Tibial artery (tissue), 4 donors: ENCODE data around the gene TES.
"Not testable (repeated sequence)": the region's sequence is repeated elsewhere in the genome, so short reads cannot be mapped to it uniquely, and the experiment has no call there.

Source experiments
- DNase-seq, 2 donors: peaks; one replicate each; pipeline ENCODE4 v3.0.0-alpha.2; 2019
- H3K27ac ChIP-seq, 2 donors: fragments of 200-600 bp; sonication (generic) in 1 of 2; 1 replicate in 1 of 2; 2 replicates in 1 of 2; pipeline ENCODE4 v1.5.1; 2018 to 2019; ENCODE audit warnings: mild to moderate bottlenecking in 1 of 2
- H3K27me3 ChIP-seq, 2 donors: fragments of 200-600 bp; sonication (generic) in 1 of 2; one replicate each; pipeline versions ENCODE4 v1.5.1 to v1.6.0; 2016 to 2019
- H3K36me3 ChIP-seq, 3 donors: fragments of 200-600 bp; sonication (generic) in 2 of 3; one replicate each; pipeline ENCODE4 v1.5.1; 2016 to 2019; ENCODE audit warnings: mild to moderate bottlenecking in 2 of 3
- H3K4me1 ChIP-seq, 4 donors: fragments of 200-600 bp; sonication (generic) in 2 of 4; 1 replicate in 3 of 4; 2 replicates in 1 of 4; pipeline ENCODE4 v1.5.1; 2016 to 2019
- H3K4me3 ChIP-seq, 2 donors: fragments of 200-600 bp; sonication (generic) in 1 of 2; 1 replicate in 1 of 2; 2 replicates in 1 of 2; pipeline ENCODE4 v1.5.1; 2018 to 2019; ENCODE audit warnings: mild to moderate bottlenecking in 2 of 2
- H3K9me3 ChIP-seq, 3 donors: fragments of 200-600 bp; sonication (generic) in 1 of 3; one replicate each; pipeline ENCODE4 v1.5.1; 2016 to 2019
- CTCF ChIP-seq, 2 experiments: fragments of 200-600 bp in 1 of 2; fragments of 450-650 bp in 1 of 2; IDR thresholded peaks; one replicate each; pipeline ENCODE4 v1.5.1; 2017 to 2019; ENCODE audit warnings: antibody characterized with exemption in 2 of 2, mild to moderate bottlenecking in 1 of 2, moderate library complexity in 1 of 2
- intact Hi-C: fragments of 100-400 bp; cut with DNase I; formaldehyde crosslinking; loops from one replicate; pipeline ENCODE4 v1.15.0; 2023; ENCODE audit warnings: low total_unique reads

Gene TES

DNA sequence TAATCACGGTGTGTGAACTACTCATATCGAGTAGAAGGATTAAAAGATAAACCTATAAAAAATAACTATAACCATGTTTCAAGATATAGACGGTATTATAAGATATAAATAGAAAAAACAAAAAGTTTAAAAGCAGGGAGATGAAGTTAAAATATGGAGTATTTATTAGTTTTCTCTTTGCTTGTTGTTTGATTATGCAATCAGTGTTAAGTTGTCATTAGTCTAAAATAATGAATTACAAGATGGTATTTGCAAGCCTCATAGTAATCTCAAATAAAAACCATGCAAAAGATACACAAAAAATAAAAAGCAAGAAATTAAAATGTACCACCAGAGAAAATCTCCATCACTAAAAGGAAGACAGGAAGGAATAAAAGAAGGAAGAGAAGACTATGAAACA, 83.3 kb downstream of the TES start:
- no peaks in the 10 kb centered on the region for H3K36me3 ChIP-seq
- DNase-seq: no peak
- H3K4me3 ChIP-seq: no peak overlapping the region
- H3K27me3 ChIP-seq: no peaks in the 10 kb centered on the region
- peaks cover 0 to 5% (median 0%) of the 10 kb centered on the region in 3 donors for H3K9me3 ChIP-seq
- intact Hi-C loops: no loop called here
- H3K27ac ChIP-seq: no peak overlapping the region
- no peak for TF ChIP-seq CTCF (IDR thresholded peaks at IDR 0.05)
- no peaks in the 10 kb centered on the region for H3K4me1 ChIP-seq

GRCh38 chr7:116295903-116296302, 85.6 kb downstream of the TES start:
- intact Hi-C loops, DNase-seq: not testable (repeated sequence)

DNA sequence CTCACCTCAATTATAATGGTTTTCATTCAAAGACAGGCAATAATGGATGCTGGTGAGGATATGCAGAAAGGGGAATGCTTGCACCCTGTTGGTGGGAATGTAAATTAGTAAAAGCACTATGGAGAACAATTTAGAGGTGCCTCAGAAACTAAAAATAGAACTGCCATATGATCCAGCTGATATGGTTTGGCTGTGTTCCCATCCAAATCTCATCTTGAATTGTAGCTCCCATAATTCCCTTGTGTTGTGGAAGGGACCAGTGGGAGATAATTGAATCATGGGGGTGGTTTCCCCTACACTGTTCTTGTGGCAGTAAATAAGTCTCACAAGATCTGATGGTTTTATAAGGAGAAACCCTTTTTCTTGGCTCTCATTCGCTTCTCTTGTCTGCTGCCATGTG, 87.7 kb downstream of the TES start:
- intact Hi-C loops: no loop called here
- H3K9me3 ChIP-seq: peaks cover 0 to 5% (median 0%) of the 10 kb centered on the region in 3 donors
- no peak for TF ChIP-seq CTCF (IDR thresholded peaks at IDR 0.05)
- no peak overlapping the region for H3K27ac ChIP-seq
- no peaks in the 10 kb centered on the region for H3K36me3 ChIP-seq
- no peak overlapping the region for H3K4me3 ChIP-seq
- DNase-seq: no peak
- no peaks in the 10 kb centered on the region for H3K27me3 ChIP-seq
- no peaks in the 10 kb centered on the region for H3K4me1 ChIP-seq

More at GRCh38 chr7:116295903-116296302, 85.6 kb downstream of the TES start:
- not testable (repeated sequence) for H3K9me3 ChIP-seq, H3K4me3 ChIP-seq, H3K27me3 ChIP-seq, H3K4me1 ChIP-seq, H3K27ac ChIP-seq, H3K36me3 ChIP-seq

DNA sequence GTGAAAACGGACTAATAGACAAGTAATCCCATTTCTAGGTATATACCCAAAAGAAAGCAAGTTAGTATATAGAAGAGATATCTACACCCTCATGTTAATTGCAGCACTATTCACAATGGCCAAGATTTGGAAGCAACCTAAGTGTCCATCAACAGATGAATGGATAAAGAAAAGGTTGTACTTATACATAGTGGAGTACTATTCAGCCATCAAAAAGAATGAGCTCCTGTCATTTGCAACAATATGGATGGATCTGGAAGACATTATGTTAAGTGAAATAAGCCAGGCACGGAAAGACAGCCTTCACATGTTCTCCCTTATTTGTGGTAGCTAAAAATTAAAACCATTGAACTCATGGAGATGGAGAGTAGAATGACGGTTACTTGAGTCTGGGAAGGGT, 88.2 kb downstream of the TES start:
- H3K9me3 ChIP-seq: peaks cover 0 to 5% (median 0%) of the 10 kb centered on the region in 3 donors
- H3K4me3 ChIP-seq: no peak overlapping the region
- no peak for DNase-seq
- H3K36me3 ChIP-seq: no peaks in the 10 kb centered on the region
- TF ChIP-seq CTCF (IDR thresholded peaks at IDR 0.05): no peak
- H3K27me3 ChIP-seq: no peaks in the 10 kb centered on the region
- no peaks in the 10 kb centered on the region for H3K4me1 ChIP-seq
- intact Hi-C loops: no loop called here
- H3K27ac ChIP-seq: no peak overlapping the region

DNA sequence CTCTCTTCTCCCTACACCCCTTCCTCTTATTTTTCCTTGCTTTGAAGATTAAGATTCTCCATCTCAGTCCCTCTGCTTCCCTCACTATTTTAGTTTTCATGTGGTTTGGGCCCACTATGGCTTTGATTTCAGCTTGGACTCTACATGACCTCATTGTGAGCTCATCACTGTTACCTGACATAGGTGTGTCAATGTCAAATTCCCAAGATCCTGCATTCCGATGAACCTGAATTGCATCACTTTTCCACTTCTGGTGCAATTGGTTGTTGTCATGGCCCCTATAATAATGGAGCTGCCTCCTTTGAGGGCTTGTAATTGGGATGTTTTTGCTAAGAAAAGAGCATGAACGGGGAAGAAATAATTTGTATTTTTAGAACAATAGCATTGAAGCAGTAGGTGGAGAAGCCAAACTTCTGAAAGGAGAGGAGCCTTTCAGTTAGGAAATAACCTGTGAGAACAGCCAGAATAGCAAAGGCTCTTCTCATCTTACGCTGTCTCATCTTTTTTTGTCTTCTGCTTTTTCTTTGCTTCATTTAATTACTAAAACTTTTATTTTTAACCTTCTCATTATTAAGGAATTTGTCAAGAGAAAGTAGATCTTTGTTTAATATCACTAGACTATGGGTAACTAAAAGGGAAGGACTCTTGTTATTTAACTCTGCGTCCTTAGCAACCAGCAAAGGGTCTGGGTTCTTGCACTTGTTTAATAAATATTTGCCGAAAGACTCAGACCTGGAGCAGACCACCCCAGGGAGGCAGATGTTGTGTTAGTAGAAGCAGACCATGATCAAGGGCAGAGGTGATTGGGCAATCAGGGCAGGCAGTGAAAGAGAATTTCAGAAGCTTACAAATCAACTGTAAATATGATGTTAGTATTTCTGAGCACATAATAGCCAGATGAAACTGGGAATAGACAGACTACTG, 95.4 kb downstream of the TES start:
- intact Hi-C loops: no loop called here
- no peak overlapping the region for H3K27ac ChIP-seq
- H3K36me3 ChIP-seq: no peaks in the 10 kb centered on the region
- no peak for DNase-seq
- no peak overlapping the region for H3K4me3 ChIP-seq
- no peaks in the 10 kb centered on the region for H3K27me3 ChIP-seq
- no peak for TF ChIP-seq CTCF (IDR thresholded peaks at IDR 0.05)
- H3K9me3 ChIP-seq: no peaks in the 10 kb centered on the region
- no peaks in the 10 kb centered on the region for H3K4me1 ChIP-seq

DNA sequence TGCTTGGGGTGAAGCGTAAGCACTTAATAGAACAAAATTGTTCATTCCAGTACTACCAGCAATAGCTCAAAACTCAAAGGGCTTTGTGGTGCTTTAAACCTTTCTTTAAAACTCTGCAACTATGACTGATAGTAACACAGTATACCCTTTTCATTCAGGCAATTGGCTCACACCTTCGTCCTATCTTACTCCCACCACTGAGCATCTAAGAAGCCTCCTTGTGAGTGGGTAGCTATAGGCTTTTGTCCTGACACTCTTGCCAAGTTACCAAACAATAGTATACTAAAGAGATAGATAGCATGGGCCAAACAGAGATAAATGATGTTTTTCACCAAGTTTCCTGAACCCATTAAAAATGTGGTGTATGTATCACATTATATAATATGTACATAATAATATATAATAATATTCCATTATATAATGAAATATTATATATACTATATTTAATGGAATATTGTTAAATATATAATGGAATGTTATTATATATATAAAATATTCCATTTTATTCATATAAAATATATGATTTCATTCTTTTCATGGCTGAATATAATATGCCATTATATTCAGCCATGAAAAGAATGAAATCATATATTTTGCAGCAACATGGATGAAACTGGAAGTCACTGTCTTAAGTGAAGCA, 96.2 kb downstream of the TES start:
- Histone ChIP-seq H3K4me1 (no peaks in the 10 kb centered on the region), H3K4me3 (no peak overlapping the region), H3K36me3 (no peaks in the 10 kb centered on the region), H3K27me3 (no peaks in the 10 kb centered on the region), H3K9me3 (no peaks in the 10 kb centered on the region), H3K27ac (no peak overlapping the region)
- intact Hi-C loops: no loop called here
- no peak for TF ChIP-seq CTCF (IDR thresholded peaks at IDR 0.05)
- DNase-seq: no peak
